ENCODE measurements around the gene PHTF2.

PHTF2 gene

GRCh38 chr7:77933394-77933793, 134.8 kb downstream of the PHTF2 start:
- DNase-seq (ENCODE audit: low spot score) = peak; percentile 37

GRCh38 chr7:77935652-77936348, 137.2 kb downstream of the PHTF2 start:
- DNase-seq (ENCODE audit: low spot score) = peak; percentile 16

- peak; percentile 53 for DNase-seq (ENCODE audit: low spot score)
Measured at GRCh38 chr7:77940647-77941046, 142.1 kb downstream of the PHTF2 start.

GRCh38 chr7:77942431-77942830, 143.9 kb downstream of the PHTF2 start:
- no peak for DNase-seq (ENCODE audit: low spot score)

DNA sequence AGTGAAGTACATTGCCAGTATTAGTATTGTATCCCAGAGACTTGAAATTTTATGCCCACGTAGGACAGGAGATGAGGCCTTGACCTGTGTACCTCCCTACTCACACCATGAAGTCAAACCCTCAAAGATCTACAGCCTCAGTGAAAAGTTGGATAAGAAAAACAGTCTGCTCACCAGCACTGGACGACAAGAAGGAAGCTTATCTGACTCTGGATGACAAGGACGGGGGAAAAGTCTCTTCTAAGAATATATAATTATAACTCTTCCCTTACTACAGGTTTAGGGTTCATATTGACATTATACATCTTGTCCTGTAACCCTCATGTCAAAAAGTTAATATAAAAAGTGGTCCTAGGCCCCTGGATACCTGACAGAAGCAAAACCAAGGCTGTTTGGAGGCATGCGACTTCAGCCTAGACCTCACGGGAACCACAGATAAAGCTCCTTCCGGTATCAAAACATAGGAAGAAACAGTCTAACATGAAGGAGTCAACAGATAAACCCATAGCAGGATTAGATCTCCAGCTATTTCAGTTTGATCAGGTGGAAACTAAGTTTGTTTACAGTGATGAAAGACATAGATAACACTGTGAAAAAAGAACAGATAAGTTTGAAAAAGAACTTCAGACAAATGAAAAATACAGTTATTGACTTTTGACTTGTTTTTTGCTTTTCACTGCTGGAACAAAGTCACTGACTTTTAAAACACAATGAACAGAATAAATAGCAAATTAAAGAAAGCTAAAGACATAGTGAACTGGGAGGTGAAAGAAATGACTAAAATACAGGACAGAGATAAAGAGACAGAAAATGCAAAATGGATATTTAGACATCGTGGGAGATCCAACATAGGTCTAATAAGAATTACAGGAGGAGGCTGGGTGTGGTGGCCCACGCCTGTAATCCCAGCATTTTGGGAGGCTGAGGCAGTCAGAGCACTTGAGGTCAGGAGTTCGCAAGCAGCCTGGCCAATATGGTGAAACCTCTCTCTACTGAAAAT, 145.9 kb downstream of the PHTF2 start:
- DNase-seq (ENCODE audit: low spot score) = no peak

- DNase-seq (ENCODE audit: low spot score) = no peak
Measured at GRCh38 chr7:77950548-77950947, 152.0 kb downstream of the PHTF2 start.

DNA sequence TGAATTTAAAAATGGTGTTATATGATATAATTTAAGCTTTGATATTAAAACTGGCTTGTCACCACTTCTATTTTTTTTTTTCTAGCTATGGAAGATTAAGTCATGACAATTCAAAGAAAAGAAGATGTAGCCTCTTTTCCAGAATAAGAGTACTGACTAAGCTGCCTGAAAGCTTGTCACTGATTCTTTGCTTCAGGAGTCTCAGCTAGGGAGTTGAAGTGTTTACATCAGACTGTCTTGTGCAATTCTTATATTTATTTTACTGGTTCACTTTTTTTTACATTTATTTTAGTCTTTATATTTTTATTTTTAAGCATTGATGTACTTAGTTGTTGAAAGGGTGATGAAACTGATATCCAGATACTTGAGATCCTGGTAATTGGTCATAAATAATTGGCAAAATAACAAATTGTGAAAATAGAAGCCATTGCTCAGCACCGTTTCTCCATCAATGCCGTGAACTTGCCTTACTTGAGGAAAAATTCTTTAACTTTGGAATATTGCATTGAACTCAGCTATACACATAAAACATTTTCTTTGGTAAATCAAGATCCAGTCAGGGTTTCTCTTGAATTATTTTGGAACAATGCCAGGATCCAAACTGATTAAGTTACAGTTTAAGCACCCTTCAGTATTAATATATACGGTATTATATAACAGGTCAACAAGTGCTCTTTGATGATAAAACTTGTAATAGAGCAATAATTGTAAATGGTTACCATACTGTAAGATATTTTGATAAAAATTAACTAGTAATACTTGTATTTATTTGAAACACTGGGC, 156.4 kb downstream of the PHTF2 start:
- DNase-seq (ENCODE audit: low spot score) = no peak

- no peak for DNase-seq (ENCODE audit: low spot score)
Measured at GRCh38 chr7:77958436-77958835, 159.9 kb downstream of the PHTF2 start.

DNA sequence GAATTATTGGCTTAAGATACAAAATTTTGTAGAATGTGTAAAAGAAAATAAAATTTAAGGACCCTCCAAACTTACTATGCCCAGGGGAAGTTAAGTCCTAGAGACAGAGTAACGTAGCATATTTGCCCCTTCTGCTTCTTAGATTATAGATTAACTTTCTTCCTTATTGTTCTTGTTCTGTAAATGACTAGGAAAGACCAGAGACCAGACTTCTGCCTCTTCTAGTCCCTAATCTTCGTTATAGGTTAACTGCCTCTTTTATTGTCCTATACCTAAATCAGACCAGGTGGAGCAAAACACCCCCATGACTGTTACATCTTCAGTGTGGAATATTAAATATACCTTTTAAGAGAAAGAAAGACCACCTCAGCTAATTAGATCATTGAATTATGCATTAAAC, 160.5 kb downstream of the PHTF2 start:
- no peak for DNase-seq (ENCODE audit: low spot score)

DNA sequence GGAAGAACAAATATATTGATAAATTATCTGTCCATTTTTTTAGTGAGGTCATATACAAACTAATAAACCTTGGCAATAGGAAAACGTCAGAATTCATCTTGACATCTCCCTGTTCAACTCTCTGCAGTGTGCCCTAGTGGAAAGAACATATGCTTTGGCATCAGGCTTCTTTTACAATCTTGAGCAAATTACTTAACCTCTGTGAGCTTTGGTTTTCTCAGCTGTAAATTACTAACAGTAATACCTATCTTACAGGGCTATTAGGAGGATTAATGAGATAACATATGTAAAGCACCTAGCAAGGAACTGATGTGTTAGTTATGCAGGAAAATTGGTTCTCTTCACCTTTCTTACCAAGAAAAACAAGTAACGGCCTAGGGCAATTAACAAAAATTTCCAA, 161.8 kb downstream of the PHTF2 start:
- no peak for DNase-seq (ENCODE audit: low spot score)

DNA sequence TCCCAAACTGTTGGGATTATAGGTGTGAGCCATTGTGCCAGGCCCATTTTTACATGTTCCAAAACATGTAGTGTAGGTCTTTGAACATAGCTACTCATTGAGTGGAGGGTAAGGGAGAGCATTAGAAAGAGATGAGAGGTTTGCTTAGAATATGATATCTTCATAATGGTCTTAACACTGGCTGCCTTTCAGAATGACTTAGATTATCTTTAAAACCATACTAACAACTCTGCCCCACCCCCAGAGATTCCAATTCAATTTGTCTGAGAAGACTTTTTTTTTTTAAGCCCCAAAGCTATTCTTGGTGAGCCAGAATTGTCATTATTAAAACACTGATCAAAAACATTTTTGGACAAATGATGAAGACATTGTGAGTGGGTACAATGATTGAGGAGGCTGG, 168.9 kb downstream of the PHTF2 start:
- DNase-seq (ENCODE audit: low spot score) = no peak

DNA sequence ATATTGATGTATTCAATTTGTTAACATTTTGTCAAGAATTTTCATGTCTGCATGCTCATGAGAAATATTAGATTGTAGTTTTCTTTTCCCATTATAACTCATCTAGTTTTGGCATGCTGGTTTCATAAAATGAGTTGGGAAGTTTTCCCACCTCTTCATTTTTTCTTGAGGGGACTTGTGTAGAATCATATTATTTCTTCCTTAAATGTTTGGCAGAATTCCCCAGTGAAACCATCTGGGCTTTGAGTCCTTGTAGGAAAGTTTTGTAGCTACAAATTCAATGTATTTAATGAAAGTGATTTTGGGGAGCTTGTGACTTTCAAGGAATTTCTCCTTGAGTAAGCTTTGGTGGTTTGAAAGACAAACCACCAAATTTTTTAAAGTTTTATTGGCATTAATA, 173.2 kb downstream of the PHTF2 start:
- DNase-seq (ENCODE audit: low spot score) = no peak

DNA sequence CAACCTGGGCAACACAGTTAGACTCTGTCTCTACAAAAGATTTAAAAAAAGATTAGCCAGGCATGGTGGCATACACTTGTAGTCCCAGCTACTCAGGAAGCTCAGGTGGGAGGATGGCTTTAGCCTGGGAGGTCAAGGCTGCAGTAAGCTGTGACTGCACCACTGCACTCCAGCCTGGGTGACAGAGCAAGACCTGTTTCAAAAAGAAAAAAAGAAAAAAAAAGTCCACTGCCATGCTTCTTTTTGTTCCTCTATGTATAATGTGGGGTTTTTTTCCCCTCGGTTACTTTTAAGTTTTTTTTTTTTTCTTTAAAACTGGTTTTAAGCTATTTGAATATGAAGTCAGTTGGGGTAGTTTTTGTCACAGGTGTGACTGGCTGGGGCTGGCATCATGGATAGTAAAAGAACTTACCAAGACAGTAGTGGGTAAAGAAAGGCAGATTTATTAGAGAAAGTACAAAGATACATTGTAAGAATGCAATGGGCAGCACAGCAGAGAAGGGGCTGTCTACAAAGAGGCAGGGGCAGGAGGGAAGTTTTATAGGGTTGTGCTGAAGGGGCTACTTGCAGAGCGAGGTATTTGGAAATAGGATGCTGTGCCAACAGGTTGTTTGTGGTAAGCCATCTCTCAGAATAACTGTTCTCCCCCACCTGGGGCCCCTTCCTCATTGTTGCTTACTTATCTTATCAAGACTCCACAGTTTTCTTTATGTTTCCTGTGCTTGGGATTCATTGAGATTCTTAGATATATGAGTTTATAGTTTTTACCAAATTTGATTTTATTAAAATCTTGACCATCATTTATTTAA, 177.3 kb downstream of the PHTF2 start:
- no peak for DNase-seq (ENCODE audit: low spot score)

DNA sequence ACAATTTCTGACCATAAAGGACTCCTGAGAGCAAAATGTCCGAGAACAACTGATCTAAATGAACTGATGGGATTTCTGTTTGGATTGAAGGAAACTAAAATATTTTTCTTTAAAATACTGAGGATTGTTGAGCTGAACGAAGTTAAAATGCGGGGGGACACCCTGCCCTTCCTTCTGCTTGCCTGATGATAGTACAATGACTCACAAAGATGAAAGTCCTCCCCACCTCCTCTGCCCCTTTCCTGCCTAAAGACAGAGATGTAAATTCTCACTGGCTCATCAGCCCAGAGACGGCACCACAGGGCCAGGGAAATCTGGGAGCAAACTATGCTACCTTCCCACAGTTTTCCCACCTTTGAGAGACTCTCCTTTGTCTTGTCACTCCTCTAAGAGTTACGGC, 180.6 kb downstream of the PHTF2 start:
- no peak for DNase-seq (ENCODE audit: low spot score)

- DNase-seq (ENCODE audit: low spot score) = no peak
Measured at GRCh38 chr7:77980087-77980713, 181.6 kb downstream of the PHTF2 start.

DNA sequence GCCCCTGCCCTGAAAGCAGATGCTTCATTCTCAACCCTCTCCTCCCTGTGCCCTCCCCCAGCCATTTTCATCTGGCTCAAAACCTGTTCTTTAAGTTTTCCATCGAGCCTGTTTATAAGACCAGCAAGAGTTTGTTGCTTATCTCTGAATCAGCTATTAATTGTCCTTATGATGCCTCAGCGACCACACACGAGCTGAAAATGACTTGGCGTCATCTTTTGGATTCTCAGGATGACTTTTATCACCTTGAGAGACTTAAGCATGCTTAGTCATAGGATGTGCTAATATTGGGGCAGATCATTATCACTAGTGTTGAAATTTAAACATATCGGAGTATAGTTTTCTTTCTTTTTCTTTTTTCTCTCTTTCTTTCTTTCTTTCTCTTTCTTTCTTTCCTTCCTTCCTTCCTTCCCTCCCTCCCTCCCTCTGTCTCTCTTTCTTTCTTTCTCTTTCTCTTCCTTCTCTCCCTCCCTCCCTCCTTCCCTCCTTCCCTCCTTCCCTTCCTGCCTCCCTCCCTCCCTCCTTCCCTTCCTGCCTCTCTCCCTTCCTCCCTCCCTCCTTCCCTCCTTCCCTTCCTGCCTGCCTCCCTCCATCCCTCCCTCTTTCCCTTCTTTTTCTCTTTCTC, 184.5 kb downstream of the PHTF2 start:
- DNase-seq (ENCODE audit: low spot score) = no peak

GRCh38 chr7:77983973-77984372, 185.4 kb downstream of the PHTF2 start:
- DNase-seq (ENCODE audit: low spot score) = no peak

DNA sequence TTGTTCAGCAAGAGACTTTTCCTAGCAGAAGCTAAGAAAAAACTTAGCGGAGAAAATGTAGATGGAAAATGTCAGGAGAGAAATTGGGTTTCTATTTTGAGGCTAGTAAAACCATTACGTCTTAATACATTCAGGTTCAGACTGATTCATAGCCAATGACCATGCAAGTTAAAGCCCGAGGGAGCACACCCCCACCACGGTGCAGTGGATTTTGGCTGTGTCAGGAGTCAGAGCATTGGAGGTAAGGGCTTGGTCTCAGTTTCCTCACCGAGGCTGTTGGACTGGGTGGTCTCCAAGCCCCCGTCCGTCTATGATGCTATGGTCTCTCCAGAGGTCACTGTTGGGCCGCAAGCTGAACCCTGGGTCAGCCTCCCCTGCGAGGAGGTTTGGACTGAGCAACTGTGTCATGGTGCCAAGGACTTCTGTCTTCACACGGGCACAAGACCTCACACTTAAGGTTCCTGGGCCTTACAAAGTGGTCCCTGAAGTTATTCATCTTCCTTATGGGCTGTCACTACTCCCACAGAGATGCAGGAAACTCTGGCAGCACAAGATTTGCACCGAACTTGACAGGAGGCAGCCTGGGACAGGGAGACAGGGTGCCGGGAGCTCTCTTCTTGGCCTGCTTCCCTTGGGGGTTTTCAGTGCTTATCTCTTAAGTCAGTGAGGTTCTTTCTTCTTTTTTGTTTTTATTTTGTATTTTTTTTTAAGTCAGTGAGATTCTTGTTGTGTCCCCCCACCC, 186.8 kb downstream of the PHTF2 start:
- DNase-seq (ENCODE audit: low spot score) = no peak

DNA sequence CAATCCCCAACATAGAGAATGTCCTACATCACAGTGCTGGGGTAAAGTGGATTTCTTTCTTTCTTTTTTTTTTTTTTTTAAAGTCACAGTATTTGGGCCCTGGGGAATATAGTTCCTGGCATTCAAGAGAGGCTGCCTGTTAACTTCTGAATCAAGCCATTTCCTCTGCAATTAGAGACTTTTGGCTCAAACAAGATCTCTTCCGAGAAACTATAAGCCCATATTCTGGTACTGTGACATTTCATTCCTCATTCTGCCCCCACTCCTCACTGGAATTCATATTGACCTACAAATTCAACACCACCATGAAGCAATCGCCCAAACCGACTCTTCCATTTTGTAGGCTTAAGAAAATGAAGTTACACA, 187.4 kb downstream of the PHTF2 start:
- DNase-seq (ENCODE audit: low spot score) = no peak

- DNase-seq (ENCODE audit: low spot score) = no peak
Measured at GRCh38 chr7:77989981-77990566, 191.5 kb downstream of the PHTF2 start.

Data from AG20443 (cell line).